HEK293 (cell line): ENCODE data around the gene IL17REL.

Experiments
- CTCF ChIA-PET: fragments of 350-600 bp; formaldehyde crosslinking; extraction: SDS; loops from one replicate; lab custom pipeline; 2021; ENCODE audit warnings: antibody characterized with exemption; lab: Yijun Ruan, JAX
- POLR2A ChIA-PET: fragments of 300-600 bp; formaldehyde crosslinking; extraction: SDS; loops from one replicate; lab custom pipeline; 2020; ENCODE audit warnings: antibody characterized with exemption, inconsistent platforms; lab: Yijun Ruan, JAX
- H3K27ac ChIP-seq: fragments of 200-500 bp; sonication (Bioruptor generic); 2 replicates; pipeline ENCODE4 v1.5.1; 2014; ENCODE audit warnings: low read depth, low read length, control low read depth, inconsistent platforms; ENCODE audit errors: extremely low read depth
- H3K36me3 ChIP-seq, 2 experiments: fragments of 200-500 bp in 1 of 2; sonication (Bioruptor generic) in 1 of 2; 1 replicate in 1 of 2; 2 replicates in 1 of 2; pipeline ENCODE4 v1.5.1; 2014 to 2017; ENCODE audit warnings: inconsistent platforms in 2 of 2, low read length in 2 of 2; ENCODE audit not compliant: control insufficient read depth in 2 of 2, insufficient read depth in 1 of 2
- H3K4me1 ChIP-seq: fragments of 200-500 bp; sonication (Bioruptor generic); 2 replicates; pipeline ENCODE4 v1.5.1; 2014; ENCODE audit warnings: mild to moderate bottlenecking, low read length, inconsistent platforms; ENCODE audit not compliant: control insufficient read depth, insufficient read depth
- H3K4me3 ChIP-seq: 2 replicates; pipeline ENCODE4 v1.5.1; 2011; ENCODE audit warnings: low read depth, mild to moderate bottlenecking, control low read depth, low read length, moderate library complexity
- H3K9me3 ChIP-seq: fragments of 200-500 bp; sonication (Bioruptor generic); 2 replicates; pipeline ENCODE4 v1.5.1; 2014; ENCODE audit warnings: low read depth, low read length, inconsistent platforms; ENCODE audit not compliant: control insufficient read depth, insufficient read depth
- FEZF1 ChIP-seq: fragments of 450-650 bp; formaldehyde crosslinking; IDR thresholded peaks from 2 replicates; pipeline ENCODE4 v1.5.1; 2016; ENCODE audit warnings: missing biosample characterization, missing genetic modification characterization
- KLF7 ChIP-seq: fragments of 450-650 bp; formaldehyde crosslinking; IDR thresholded peaks from 2 replicates; pipeline ENCODE4 v1.5.1; 2016; ENCODE audit warnings: missing biosample characterization, missing genetic modification characterization, borderline replicate concordance
- MEIS1 ChIP-seq: sonication (generic); formaldehyde crosslinking; IDR thresholded peaks from 2 replicates; pipeline ENCODE4 v1.8.1; 2022; ENCODE audit warnings: missing genetic modification reagents, mild to moderate bottlenecking, borderline replicate concordance
- PRDM1 ChIP-seq: fragments of 450-650 bp; formaldehyde crosslinking; IDR thresholded peaks from 2 replicates; pipeline ENCODE4; 2016; ENCODE audit warnings: missing biosample characterization, missing genetic modification characterization
- SP2 ChIP-seq: fragments of 450-650 bp; formaldehyde crosslinking; IDR thresholded peaks from 2 replicates; pipeline ENCODE4 v1.5.1; 2016; ENCODE audit warnings: missing biosample characterization, missing genetic modification characterization
- TCF7L2 ChIP-seq: IDR thresholded peaks from 2 replicates; pipeline ENCODE4 v1.6.1; 2011; ENCODE audit warnings: low read depth, mild to moderate bottlenecking, inconsistent platforms, low read length, moderate library complexity, borderline replicate concordance
- ZBTB49 ChIP-seq: fragments of 450-650 bp; formaldehyde crosslinking; IDR thresholded peaks from 2 replicates; pipeline ENCODE4 v1.5.1; 2016; ENCODE audit warnings: missing biosample characterization, missing genetic modification characterization, low read depth
- ZEB2 ChIP-seq: fragments of 450-650 bp; formaldehyde crosslinking; IDR thresholded peaks from 2 replicates; pipeline ENCODE4 v1.5.1; 2016; ENCODE audit warnings: missing biosample characterization, missing genetic modification characterization
- ZNF184 ChIP-seq: fragments of 450-650 bp; IDR thresholded peaks from 2 replicates; pipeline ENCODE4 v1.5.1; 2018; ENCODE audit warnings: missing biosample characterization, mild to moderate bottlenecking, missing genetic modification characterization
- ZNF280C ChIP-seq: fragments of 450-650 bp; formaldehyde crosslinking; IDR thresholded peaks from 2 replicates; pipeline ENCODE4 v1.5.1; 2016; ENCODE audit warnings: missing biosample characterization, missing genetic modification characterization
- ZNF433 ChIP-seq: fragments of 450-650 bp; formaldehyde crosslinking; IDR thresholded peaks from 2 replicates; pipeline ENCODE4 v1.5.1; 2016; ENCODE audit warnings: missing biosample characterization, missing genetic modification characterization, low read depth
- ZNF449 ChIP-seq: fragments of 450-650 bp; formaldehyde crosslinking; IDR thresholded peaks from 2 replicates; pipeline ENCODE4 v1.5.1; 2017; ENCODE audit warnings: missing biosample characterization, mild to moderate bottlenecking, missing genetic modification characterization, moderate library complexity
- ZNF501 ChIP-seq: fragments of 450-650 bp; formaldehyde crosslinking; IDR thresholded peaks from 2 replicates; pipeline ENCODE4 v1.5.1; 2016; ENCODE audit warnings: missing biosample characterization, missing genetic modification characterization
- ZNF544 ChIP-seq: fragments of 450-650 bp; formaldehyde crosslinking; IDR thresholded peaks from 2 replicates; pipeline ENCODE4 v1.5.0; 2017; ENCODE audit warnings: missing biosample characterization, missing genetic modification characterization
- ZNF610 ChIP-seq: fragments of 450-650 bp; formaldehyde crosslinking; IDR thresholded peaks from 2 replicates; pipeline ENCODE4 v1.5.1; 2016; ENCODE audit warnings: missing biosample characterization, missing genetic modification characterization, borderline replicate concordance
- ZNF626 ChIP-seq: fragments of 450-650 bp; sonication (Bioruptor Pico); formaldehyde crosslinking; IDR thresholded peaks from 2 replicates; pipeline ENCODE4 v1.5.1; 2018; ENCODE audit warnings: missing biosample characterization, missing genetic modification characterization, inconsistent platforms
- ZNF664 ChIP-seq: fragments of 450-650 bp; formaldehyde crosslinking; IDR thresholded peaks from 2 replicates; pipeline ENCODE4 v1.5.1; 2016; ENCODE audit warnings: missing biosample characterization, missing genetic modification characterization
- ZNF747 ChIP-seq: fragments of 450-650 bp; formaldehyde crosslinking; IDR thresholded peaks from 2 replicates; pipeline ENCODE4 v1.5.1; 2016; ENCODE audit warnings: missing biosample characterization, missing genetic modification characterization
- ZNF791 ChIP-seq: fragments of 450-650 bp; formaldehyde crosslinking; IDR thresholded peaks from 2 replicates; pipeline ENCODE4 v1.5.1; 2016; ENCODE audit warnings: missing biosample characterization, missing genetic modification characterization

IL17REL gene

GRCh38 chr22:49995041-49995360 is 17.6 kb downstream of the IL17REL start (continued):
- TF ChIP-seq ZBTB49 (tag by site-specific recombination) (no peak), PRDM1 (tag by site-specific recombination) (no peak), ZNF544 (no peak), KLF7 (tag by site-specific recombination) (no peak)

- H3K27ac ChIP-seq, result no peak overlapping the region
- CTCF ChIA-PET, result interaction anchor here (0.7 to 2.3 kb wide), 9 partner anchors 9 to 165 kb away, joined by 3 to 11 read pairs (median 4); no protein-coding TSS in a partner anchor
- no peaks in the 10 kb centered on the region for H3K36me3 ChIP-seq
- H3K4me1 ChIP-seq, result no peaks in the 10 kb centered on the region
- no peak for TF ChIP-seq ZNF626 (tag by site-specific recombination)
- TF ChIP-seq TCF7L2, result no peak
- TF ChIP-seq SP2 (tag by site-specific recombination), result no peak
- no peak for TF ChIP-seq ZNF791 (tag by site-specific recombination)
- no peak for TF ChIP-seq KLF7 (tag by site-specific recombination)
- TF ChIP-seq ZNF610 (tag by site-specific recombination), result no peak
- no peak for TF ChIP-seq ZNF280C (tag by site-specific recombination)
- no peak for TF ChIP-seq ZNF664 (tag by site-specific recombination)
- TF ChIP-seq ZEB2 (tag by site-specific recombination), result no peak
- no peak for TF ChIP-seq MEIS1
- TF ChIP-seq ZNF501 (tag by site-specific recombination), result no peak
- no peak for TF ChIP-seq ZNF184 (tag by site-specific recombination)
- no peak for TF ChIP-seq ZNF747 (tag by site-specific recombination)
- TF ChIP-seq ZNF433 (tag by site-specific recombination), result no peak
- TF ChIP-seq ZNF449 (tag by site-specific recombination), result no peak
- TF ChIP-seq FEZF1 (tag by site-specific recombination), result no peak
- no peak overlapping the region for H3K4me3 ChIP-seq
- POLR2A ChIA-PET, result interaction anchor here (1.0 kb wide), 1 partner anchor 10 kb away, joined by 3 read pairs; no protein-coding TSS in a partner anchor
- H3K9me3 ChIP-seq, result no peaks in the 10 kb centered on the region
Measured at GRCh38 chr22:49994361-49995040, 18.1 kb downstream of the IL17REL start.
